Measurements from ENCODE around the gene SGSH.
"Not testable (repeated sequence)": the region's sequence is repeated elsewhere in the genome, so short reads cannot be mapped to it uniquely, and the experiment has no call there.

- not testable (repeated sequence) for TF ChIP-seq ISL1 (CRISPR knock-in tag; IDR thresholded peaks at IDR 0.05); POU6F1 (CRISPR knock-in tag; IDR thresholded peaks at IDR 0.05; ENCODE audit: borderline replicate concordance, low read depth)
Observed at GRCh38 chr17:80244448-80244847, 24.3 kb upstream of the SGSH start.

Data from SK-N-SH treated with all-trans-retinoic acid at 6 μM for 48 hours (cell line).